Type B pancreatic cell (in vitro differentiated cells): ENCODE measurements around the gene OR5T1. TPM values are rescaled to one million over a fixed set of nuclear protein-coding genes. Genes with fewer than 3 reads are reported as not detected.

Experiments
- DNase-seq: peaks from one replicate; pipeline ENCODE4 v3.0.0; 2021; ENCODE audit warnings: mixed read lengths; ENCODE audit not compliant: unreplicated experiment; ENCODE audit errors: extremely low spot score
- H3K27ac Mint-ChIP-seq: 2 replicates; pipeline ENCODE4 v1.8.0; 2021; ENCODE audit warnings: mild to moderate bottlenecking, mixed read lengths
- H3K27me3 Mint-ChIP-seq: 2 replicates; pipeline ENCODE4 v1.8.0; 2021; ENCODE audit warnings: mixed read lengths
- H3K36me3 Mint-ChIP-seq: 2 replicates; pipeline ENCODE4 v1.8.0; 2021; ENCODE audit warnings: mixed read lengths
- H3K4me1 Mint-ChIP-seq: one replicate; pipeline ENCODE4 v1.8.0; 2021; ENCODE audit warnings: mixed read lengths; ENCODE audit not compliant: unreplicated experiment
- H3K4me3 Mint-ChIP-seq: 2 replicates; pipeline ENCODE4 v1.8.0; 2021; ENCODE audit warnings: mild to moderate bottlenecking, mixed read lengths
- H3K9me3 Mint-ChIP-seq: 2 replicates; pipeline ENCODE4 v1.8.0; 2021; ENCODE audit warnings: mixed read lengths
- CTCF ChIP-seq: fragments of 200-600 bp; sonication (generic); conservative IDR thresholded peaks from 2 replicates; pipeline ENCODE4 v1.5.0; 2021; ENCODE audit warnings: antibody characterized with exemption, mild to moderate bottlenecking
- long read RNA-seq: library from polyadenylated mRNA; unstranded; transcript quantifications from one replicate; pipeline ENCODE4 v2.0.0, GENCODE V29; 2020
- total RNA-seq: library from RNA; stranded (reverse); gene quantifications from 2 replicates; pipeline ENCODE4 v1.2.1, GENCODE V29; 2021; ENCODE audit warnings: low replicate concordance

OR5T1 gene
- total RNA-seq: not detected in 2 replicates
- long read RNA-seq: 0 reads

DNA sequence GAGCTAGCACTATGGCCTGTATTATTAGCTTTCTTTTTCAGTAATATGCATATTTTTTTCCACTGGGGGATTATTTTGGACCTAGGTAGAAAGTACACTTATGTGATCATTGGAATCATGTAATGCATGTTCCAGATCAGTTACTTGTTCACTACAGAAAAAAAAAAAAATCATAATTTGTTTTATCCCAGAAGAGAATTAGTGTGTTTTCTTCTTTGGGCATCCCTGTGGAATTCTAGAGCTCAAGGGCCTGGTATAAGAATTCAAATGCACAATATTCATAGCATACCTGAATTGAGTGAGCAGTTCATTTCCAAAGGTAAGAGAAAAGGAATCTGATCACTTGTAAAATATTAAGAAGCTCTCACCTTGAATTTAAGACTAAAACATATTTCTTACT lies at the start of gene OR5T1:
TSS of gene OR5T1 (plus strand) at position 301 of the 400 bp plus-strand sequence. CDS start 1,485 bp downstream, outside the sequence.
- no peak for DNase-seq
- Mint-ChIP-seq H3K36me3 (no peaks in the 10 kb centered on the region), H3K4me1 (no peaks in the 10 kb centered on the region), H3K27me3 (no peaks in the 10 kb centered on the region), H3K9me3 (no peaks in the 10 kb centered on the region), H3K4me3 (no peak within 1 kb of the TSS), H3K27ac (no peak within 1 kb of the TSS)
- no peak for TF ChIP-seq CTCF

- Mint-ChIP-seq H3K4me1 (no peaks in the 10 kb centered on the region), H3K36me3 (no peaks in the 10 kb centered on the region), H3K27ac (no peak within 1 kb of the TSS), H3K9me3 (no peaks in the 10 kb centered on the region), H3K27me3 (no peaks in the 10 kb centered on the region), H3K4me3 (no peak within 1 kb of the TSS)
- no peak for DNase-seq
- TF ChIP-seq CTCF: no peak
Observed at GRCh38 chr11:56234155-56234554, 39.8 kb upstream of the OR5T1 start, which contains the start of gene OR5T2. TSS of gene OR5T2 (minus strand) at chr11:56234255. CDS start at chr11:56233062, 1,193 bp downstream.

GRCh38 chr11:56251954-56252353 lies 22.0 kb upstream of the OR5T1 start, which contains the start of gene OR5T3:
TSS of gene OR5T3 (plus strand) at chr11:56252254. CDS start at chr11:56252254, 0 bp downstream.
- no peak for DNase-seq
- H3K27me3 Mint-ChIP-seq: no peaks in the 10 kb centered on the region
- no peak within 1 kb of the TSS for H3K4me3 Mint-ChIP-seq
- no peaks in the 10 kb centered on the region for H3K9me3 Mint-ChIP-seq
- H3K27ac Mint-ChIP-seq: no peak within 1 kb of the TSS
- no peak for TF ChIP-seq CTCF
- H3K36me3 Mint-ChIP-seq: no peaks in the 10 kb centered on the region
- no peaks in the 10 kb centered on the region for H3K4me1 Mint-ChIP-seq

- no peak for DNase-seq
- H3K36me3 Mint-ChIP-seq: no peaks in the 10 kb centered on the region
- no peaks in the 10 kb centered on the region for H3K9me3 Mint-ChIP-seq
- no peak overlapping the region for H3K4me3 Mint-ChIP-seq
- no peaks in the 10 kb centered on the region for H3K27me3 Mint-ChIP-seq
- H3K27ac Mint-ChIP-seq: no peak overlapping the region
- no peak for TF ChIP-seq CTCF
- H3K4me1 Mint-ChIP-seq: no peaks in the 10 kb centered on the region
Observed at GRCh38 chr11:56271092-56271491, 2.9 kb upstream of the OR5T1 start.

DNA sequence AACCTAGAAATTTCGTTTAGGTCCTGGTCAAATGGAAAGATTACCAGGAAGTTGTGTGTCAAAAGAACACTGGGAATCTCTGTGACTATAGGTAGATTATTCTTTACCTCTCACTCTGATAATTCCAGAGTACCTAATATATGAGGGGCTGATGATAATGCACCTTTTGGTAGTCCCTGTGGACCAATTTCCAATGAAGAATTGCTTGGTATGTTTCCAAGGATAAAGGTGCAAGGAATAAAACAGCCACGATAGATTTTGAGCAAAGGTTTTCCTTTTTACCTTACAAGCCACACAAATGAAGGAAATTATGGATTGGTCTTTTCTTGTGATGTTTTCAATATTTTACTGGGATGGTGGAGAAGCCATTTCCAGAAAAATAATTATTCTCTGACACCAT lies 18.2 kb downstream of the OR5T1 start, which contains the start of gene OR8H1:
TSS of gene OR8H1 (minus strand) at position 101 of the 400 bp plus-strand sequence. CDS start 1,192 bp downstream, outside the sequence.
- Mint-ChIP-seq H3K4me3 (no peak within 1 kb of the TSS), H3K36me3 (no peaks in the 10 kb centered on the region), H3K9me3 (no peaks in the 10 kb centered on the region), H3K4me1 (no peaks in the 10 kb centered on the region), H3K27me3 (no peaks in the 10 kb centered on the region), H3K27ac (no peak within 1 kb of the TSS)
- TF ChIP-seq CTCF: no peak
- DNase-seq: no peak
